ENCODE data around the gene SUPT3H. TPM values are rescaled to one million over a fixed set of nuclear protein-coding genes. Genes with fewer than 3 reads are reported as not detected.

The SUPT3H gene
- total and polyA plus RNA-seq, 2 of the 13 experiments (the other 11 are each of a cell fraction or from before 2014, with no cell fraction given), result 11.9 to 36.1 TPM

DNA sequence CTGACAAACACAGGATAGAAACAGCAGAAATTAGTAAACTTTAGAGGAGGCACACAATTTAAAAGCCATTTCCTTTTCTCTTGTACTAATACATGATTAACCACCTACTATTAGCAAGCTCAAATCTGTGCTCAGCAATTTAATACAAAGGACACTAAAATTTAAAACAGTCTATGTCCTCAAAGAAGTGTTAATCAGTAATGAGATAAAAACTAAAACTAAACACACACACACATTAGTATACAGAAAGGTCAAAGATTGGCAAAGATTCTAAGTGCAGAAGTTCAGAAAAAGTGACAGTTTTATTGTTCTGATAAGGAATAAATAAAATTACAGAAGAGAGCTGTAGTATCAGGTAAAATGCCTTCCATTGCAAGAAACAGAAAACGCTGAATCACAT, 123.5 kb downstream of the SUPT3H start:
- peak; percentile 66; the same call in 1 of the 2 replicates for TF ChIP-seq GFI1 (CRISPR knock-in tag; IDR thresholded peaks at IDR 0.05; ENCODE audit: borderline replicate concordance)
- TF ChIP-seq SP4 (CRISPR knock-in tag; IDR thresholded peaks at IDR 0.05), result no peak
- TF ChIP-seq NFE2 (CRISPR knock-in tag; IDR thresholded peaks at IDR 0.05), result no peak
- TF ChIP-seq, protein P1, sequence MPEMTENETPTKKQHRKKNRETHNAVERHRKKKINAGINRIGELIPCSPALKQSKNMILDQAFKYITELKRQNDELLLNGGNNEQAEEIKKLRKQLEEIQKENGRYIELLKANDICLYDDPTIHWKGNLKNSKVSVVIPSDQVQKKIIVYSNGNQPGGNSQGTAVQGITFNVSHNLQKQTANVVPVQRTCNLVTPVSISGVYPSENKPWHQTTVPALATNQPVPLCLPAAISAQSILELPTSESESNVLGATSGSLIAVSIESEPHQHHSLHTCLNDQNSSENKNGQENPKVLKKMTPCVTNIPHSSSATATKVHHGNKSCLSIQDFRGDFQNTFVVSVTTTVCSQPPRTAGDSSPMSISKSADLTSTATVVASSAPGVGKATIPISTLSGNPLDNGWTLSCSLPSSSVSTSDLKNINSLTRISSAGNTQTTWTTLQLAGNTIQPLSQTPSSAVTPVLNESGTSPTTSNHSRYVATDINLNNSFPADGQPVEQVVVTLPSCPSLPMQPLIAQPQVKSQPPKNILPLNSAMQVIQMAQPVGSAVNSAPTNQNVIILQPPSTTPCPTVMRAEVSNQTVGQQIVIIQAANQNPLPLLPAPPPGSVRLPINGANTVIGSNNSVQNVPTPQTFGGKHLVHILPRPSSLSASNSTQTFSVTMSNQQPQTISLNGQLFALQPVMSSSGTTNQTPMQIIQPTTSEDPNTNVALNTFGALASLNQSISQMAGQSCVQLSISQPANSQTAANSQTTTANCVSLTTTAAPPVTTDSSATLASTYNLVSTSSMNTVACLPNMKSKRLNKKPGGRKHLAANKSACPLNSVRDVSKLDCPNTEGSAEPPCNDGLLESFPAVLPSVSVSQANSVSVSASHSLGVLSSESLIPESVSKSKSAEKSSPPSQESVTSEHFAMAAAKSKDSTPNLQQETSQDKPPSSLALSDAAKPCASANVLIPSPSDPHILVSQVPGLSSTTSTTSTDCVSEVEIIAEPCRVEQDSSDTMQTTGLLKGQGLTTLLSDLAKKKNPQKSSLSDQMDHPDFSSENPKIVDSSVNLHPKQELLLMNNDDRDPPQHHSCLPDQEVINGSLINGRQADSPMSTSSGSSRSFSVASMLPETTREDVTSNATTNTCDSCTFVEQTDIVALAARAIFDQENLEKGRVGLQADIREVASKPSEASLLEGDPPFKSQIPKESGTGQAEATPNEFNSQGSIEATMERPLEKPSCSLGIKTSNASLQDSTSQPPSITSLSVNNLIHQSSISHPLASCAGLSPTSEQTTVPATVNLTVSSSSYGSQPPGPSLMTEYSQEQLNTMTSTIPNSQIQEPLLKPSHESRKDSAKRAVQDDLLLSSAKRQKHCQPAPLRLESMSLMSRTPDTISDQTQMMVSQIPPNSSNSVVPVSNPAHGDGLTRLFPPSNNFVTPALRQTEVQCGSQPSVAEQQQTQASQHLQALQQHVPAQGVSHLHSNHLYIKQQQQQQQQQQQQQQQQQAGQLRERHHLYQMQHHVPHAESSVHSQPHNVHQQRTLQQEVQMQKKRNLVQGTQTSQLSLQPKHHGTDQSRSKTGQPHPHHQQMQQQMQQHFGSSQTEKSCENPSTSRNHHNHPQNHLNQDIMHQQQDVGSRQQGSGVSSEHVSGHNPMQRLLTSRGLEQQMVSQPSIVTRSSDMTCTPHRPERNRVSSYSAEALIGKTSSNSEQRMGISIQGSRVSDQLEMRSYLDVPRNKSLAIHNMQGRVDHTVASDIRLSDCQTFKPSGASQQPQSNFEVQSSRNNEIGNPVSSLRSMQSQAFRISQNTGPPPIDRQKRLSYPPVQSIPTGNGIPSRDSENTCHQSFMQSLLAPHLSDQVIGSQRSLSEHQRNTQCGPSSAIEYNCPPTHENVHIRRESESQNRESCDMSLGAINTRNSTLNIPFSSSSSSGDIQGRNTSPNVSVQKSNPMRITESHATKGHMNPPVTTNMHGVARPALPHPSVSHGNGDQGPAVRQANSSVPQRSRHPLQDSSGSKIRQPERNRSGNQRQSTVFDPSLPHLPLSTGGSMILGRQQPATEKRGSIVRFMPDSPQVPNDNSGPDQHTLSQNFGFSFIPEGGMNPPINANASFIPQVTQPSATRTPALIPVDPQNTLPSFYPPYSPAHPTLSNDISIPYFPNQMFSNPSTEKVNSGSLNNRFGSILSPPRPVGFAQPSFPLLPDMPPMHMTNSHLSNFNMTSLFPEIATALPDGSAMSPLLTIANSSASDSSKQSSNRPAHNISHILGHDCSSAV (CRISPR knock-in tag; IDR thresholded peaks at IDR 0.05; ENCODE audit: borderline replicate concordance), result no peak
- TF ChIP-seq, protein P2, sequence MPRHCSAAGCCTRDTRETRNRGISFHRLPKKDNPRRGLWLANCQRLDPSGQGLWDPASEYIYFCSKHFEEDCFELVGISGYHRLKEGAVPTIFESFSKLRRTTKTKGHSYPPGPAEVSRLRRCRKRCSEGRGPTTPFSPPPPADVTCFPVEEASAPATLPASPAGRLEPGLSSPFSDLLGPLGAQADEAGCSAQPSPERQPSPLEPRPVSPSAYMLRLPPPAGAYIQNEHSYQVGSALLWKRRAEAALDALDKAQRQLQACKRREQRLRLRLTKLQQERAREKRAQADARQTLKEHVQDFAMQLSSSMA (CRISPR knock-in tag; IDR thresholded peaks at IDR 0.05), result no peak
- no peak for TF ChIP-seq ZNF670 (CRISPR knock-in tag; IDR thresholded peaks at IDR 0.05; ENCODE audit: borderline replicate concordance)
- ATAC-seq (no peak), FAIRE-seq (no peak), DNase-seq (ENCODE audit: low spot score) (no peak)
- H4K20me1 ChIP-seq (ENCODE audit: insufficient read depth, low read length), result no peaks in the 10 kb centered on the region
- no peaks in the 10 kb centered on the region for H3K36me3 ChIP-seq (replicated peaks in 1 of 2; ENCODE audit: control insufficient read depth in 1 of 2, insufficient read depth in 2 of 2, low read length in 2 of 2)
- H2AFZ ChIP-seq (ENCODE audit: low read length), result no peak overlapping the region
- WGBS (ENCODE audit: low lambda C conversion rate), result 67% methylated on average over 1 of the region's 1 CpG
- peaks cover 10% of the 10 kb centered on the region for H3K4me1 ChIP-seq (ENCODE audit: insufficient read depth, low read length)
- no peaks in the 10 kb centered on the region for H3K9me3 ChIP-seq (ENCODE audit: low read length)
- no peaks in the 10 kb centered on the region for H3K27me3 ChIP-seq (ENCODE audit: control insufficient read depth in 1 of 2, insufficient read depth in 2 of 2, low read length in 2 of 2)
- no TSS peak for BruUV-seq (replicated peaks)
- ChIA-PET CTCF (ENCODE audit: low intra/inter-chr PET ratio, low total read pairs) (no interaction called here), POLR2A (no interaction called here)
- intact Hi-C loops (cut with micrococcal nuclease; ENCODE audit: unreplicated experiment) (no loop called here), in situ Hi-C loops (cut with HindIII; ENCODE audit: extremely low pct_ligation_motif_present, low pct_unique_long_range_greater_than_20kb) (no loop called here)
- peak overlapping the region; percentile 17 for H3K27ac ChIP-seq (ENCODE audit: extremely low read length, insufficient read depth, low read length)
- H3K4me3 ChIP-seq (replicated peaks in 1 of 3; ENCODE audit: insufficient read depth in 1 of 3, low read depth in 2 of 3, low read length in 3 of 3), result no peak overlapping the region
- H3K4me2 ChIP-seq (ENCODE audit: low read depth, low read length), result no peak overlapping the region
- H3K79me2 ChIP-seq (ENCODE audit: insufficient read depth, low read length), result no peaks in the 10 kb centered on the region
- no peak overlapping the region for H3K9ac ChIP-seq (ENCODE audit: insufficient read depth, low read depth, low read length)

Data from HepG2 (cell line).